A673 (cell line): ENCODE results near the gene ARID5B. TPM values are rescaled to one million over a fixed set of nuclear protein-coding genes. Genes with fewer than 3 reads are reported as not detected.
A peak's percentile ranks its signal among the peaks of the same experiment; 100 is the strongest.

Experiments
- BruUV-seq: library from RNA; stranded (reverse); fragments of 400-500 nt; replicated peaks from 2 replicates; lab custom pipeline; 2021; lab: Mats Ljungman, UMichigan
- CTCF ChIA-PET: fragments of 300-600 bp; sonication (Branson Sonifier 250); formaldehyde crosslinking; loops from one replicate; lab custom pipeline; 2022; ENCODE audit warnings: antibody characterized with exemption; lab: Charles Lee
- POLR2A ChIA-PET: fragments of 300-600 bp; sonication (Branson Sonifier 250); formaldehyde crosslinking; loops from one replicate; lab custom pipeline; 2022; ENCODE audit warnings: antibody characterized with exemption; ENCODE audit not compliant: low non-redundant PET; lab: Charles Lee
- DNase-seq: peaks from one replicate; pipeline ENCODE4 v3.0.0-alpha.2; 2015; ENCODE audit warnings: low spot score
- H3K27ac ChIP-seq: fragments of 200-600 bp; sonication (generic); 2 replicates; pipeline ENCODE4 v1.5.1; 2016; ENCODE audit warnings: mixed run types, low read depth, mild to moderate bottlenecking, mixed read lengths, antibody characterized with exemption, low read length; ENCODE audit not compliant: poor library complexity, severe bottlenecking
- H3K27me3 ChIP-seq: fragments of 200-600 bp; sonication (generic); replicated peaks from 2 replicates; pipeline ENCODE4 v1.6.1; 2017; ENCODE audit warnings: mixed run types, low read depth, mild to moderate bottlenecking, mixed read lengths, antibody characterized with exemption, low read length; ENCODE audit not compliant: insufficient read depth, poor library complexity
- H3K36me3 ChIP-seq: fragments of 200-600 bp; sonication (generic); 2 replicates; pipeline ENCODE4 v1.6.1; 2016; ENCODE audit warnings: mixed run types, mild to moderate bottlenecking, mixed read lengths, antibody characterized with exemption, low read length; ENCODE audit not compliant: insufficient read depth, poor library complexity, severe bottlenecking
- H3K4me1 ChIP-seq: fragments of 200-600 bp; sonication (generic); 2 replicates; pipeline ENCODE4 v1.6.1; 2017; ENCODE audit warnings: mixed run types, mild to moderate bottlenecking, mixed read lengths, antibody characterized with exemption, low read length; ENCODE audit not compliant: insufficient read depth, poor library complexity, severe bottlenecking
- H3K4me3 ChIP-seq: fragments of 200-600 bp; sonication (generic); 2 replicates; pipeline ENCODE4 v1.5.1; 2016; ENCODE audit warnings: low read depth, mixed run types, mild to moderate bottlenecking, mixed read lengths, low read length; ENCODE audit not compliant: poor library complexity, severe bottlenecking
- H3K9me3 ChIP-seq: fragments of 200-600 bp; sonication (generic); 2 replicates; pipeline ENCODE4 v1.6.1; 2016; ENCODE audit warnings: mixed run types, low read depth, mild to moderate bottlenecking, mixed read lengths, antibody characterized with exemption, low read length; ENCODE audit not compliant: poor library complexity, severe bottlenecking
- EZH2 ChIP-seq: fragments of 200-600 bp; sonication (generic); IDR thresholded peaks from 2 replicates; pipeline ENCODE4 v1.6.1; 2017; ENCODE audit warnings: borderline replicate concordance, low read depth, mild to moderate bottlenecking, mixed read lengths, antibody characterized with exemption, low read length; ENCODE audit not compliant: poor library complexity, severe bottlenecking
- intact Hi-C: fragments of 100-400 bp; cut with micrococcal nuclease; formaldehyde crosslinking; loops from one replicate; pipeline ENCODE4 v1.10.0; 2022; ENCODE audit not compliant: unreplicated experiment
- total RNA-seq: library from RNA; stranded (reverse); gene quantifications from 2 replicates; pipeline ENCODE4 v1.2.3, GENCODE V29; 2021
- TF ChIP-seq, protein P1 (sequence below): fragments of 300-800, 200-600 bp; sonication (generic); conservative IDR thresholded peaks from 2 replicates; pipeline ENCODE4 v1.5.1; 2017; ENCODE audit warnings: low read depth, mild to moderate bottlenecking, antibody characterized with exemption, low read length, moderate library complexity, mixed read lengths

Gene ARID5B
- total RNA-seq, 1 experiment from 2014 or later = 29.0 TPM

GRCh38 chr10:62068464-62068863 lies 167.0 kb downstream of the ARID5B start:
- ChIA-PET CTCF (no interaction called here), POLR2A (interaction anchor here (0.5 kb wide), 1 partner anchor 25 kb away, joined by 4 read pairs; no protein-coding TSS in a partner anchor)
- no peak overlapping the region for H3K27ac ChIP-seq
- no peak overlapping the region for H3K4me3 ChIP-seq
- DNase-seq = no peak
- H3K27me3 ChIP-seq = no peaks in the 10 kb centered on the region
- intact Hi-C loops = no loop called here
- H3K4me1 ChIP-seq = peaks cover 37% of the 10 kb centered on the region
- peaks cover 58% of the 10 kb centered on the region for H3K36me3 ChIP-seq
- no peaks in the 10 kb centered on the region for H3K9me3 ChIP-seq
- TF ChIP-seq, protein P1, sequence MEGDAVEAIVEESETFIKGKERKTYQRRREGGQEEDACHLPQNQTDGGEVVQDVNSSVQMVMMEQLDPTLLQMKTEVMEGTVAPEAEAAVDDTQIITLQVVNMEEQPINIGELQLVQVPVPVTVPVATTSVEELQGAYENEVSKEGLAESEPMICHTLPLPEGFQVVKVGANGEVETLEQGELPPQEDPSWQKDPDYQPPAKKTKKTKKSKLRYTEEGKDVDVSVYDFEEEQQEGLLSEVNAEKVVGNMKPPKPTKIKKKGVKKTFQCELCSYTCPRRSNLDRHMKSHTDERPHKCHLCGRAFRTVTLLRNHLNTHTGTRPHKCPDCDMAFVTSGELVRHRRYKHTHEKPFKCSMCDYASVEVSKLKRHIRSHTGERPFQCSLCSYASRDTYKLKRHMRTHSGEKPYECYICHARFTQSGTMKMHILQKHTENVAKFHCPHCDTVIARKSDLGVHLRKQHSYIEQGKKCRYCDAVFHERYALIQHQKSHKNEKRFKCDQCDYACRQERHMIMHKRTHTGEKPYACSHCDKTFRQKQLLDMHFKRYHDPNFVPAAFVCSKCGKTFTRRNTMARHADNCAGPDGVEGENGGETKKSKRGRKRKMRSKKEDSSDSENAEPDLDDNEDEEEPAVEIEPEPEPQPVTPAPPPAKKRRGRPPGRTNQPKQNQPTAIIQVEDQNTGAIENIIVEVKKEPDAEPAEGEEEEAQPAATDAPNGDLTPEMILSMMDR = no peak
- no peak for TF ChIP-seq EZH2
- no TSS peak for BruUV-seq

DNA sequence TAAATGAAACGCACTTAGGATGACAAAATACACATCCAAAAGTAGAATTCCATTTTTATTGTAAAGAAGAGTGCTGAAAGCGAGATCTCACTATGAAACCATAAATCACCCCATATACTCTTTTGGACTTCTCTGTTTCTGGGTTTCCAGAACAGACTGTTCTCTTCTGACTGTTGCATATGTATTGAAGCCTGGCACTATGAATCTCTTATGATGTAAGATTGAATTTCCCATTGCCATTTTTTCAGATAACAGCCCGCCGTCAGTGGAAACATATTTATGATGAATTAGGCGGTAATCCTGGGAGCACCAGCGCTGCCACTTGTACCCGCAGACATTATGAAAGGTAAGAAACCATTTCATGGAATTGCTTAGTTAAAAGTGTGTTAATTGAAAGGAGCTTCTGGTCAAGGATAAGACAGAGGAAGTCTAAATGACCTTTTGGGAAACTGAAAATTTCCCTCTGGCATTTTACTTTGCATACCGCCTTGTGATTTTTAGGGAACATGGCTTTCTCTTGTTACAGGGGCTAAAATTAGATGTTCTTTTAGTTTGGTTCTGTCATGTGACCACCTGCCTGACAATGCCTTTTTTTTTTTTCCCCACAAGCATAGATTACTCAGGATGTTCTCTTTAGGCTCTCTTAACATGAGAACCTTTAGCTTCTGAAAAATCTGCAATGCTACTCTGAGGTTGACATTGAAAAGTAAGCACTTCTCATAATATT lies 168.1 kb downstream of the ARID5B start:
- no peak for DNase-seq
- H3K4me3 ChIP-seq = no peak overlapping the region
- peaks cover 53% of the 10 kb centered on the region for H3K36me3 ChIP-seq
- no peaks in the 10 kb centered on the region for H3K9me3 ChIP-seq
- BruUV-seq = no TSS peak
- H3K27me3 ChIP-seq = no peaks in the 10 kb centered on the region
- POLR2A ChIA-PET = no interaction called here
- CTCF ChIA-PET = no interaction called here
- H3K4me1 ChIP-seq = peaks cover 41% of the 10 kb centered on the region
- intact Hi-C loops = no loop called here
- TF ChIP-seq EZH2 = no peak
- TF ChIP-seq, protein P1 = no peak
- H3K27ac ChIP-seq = peak overlapping the region; percentile 43

DNA sequence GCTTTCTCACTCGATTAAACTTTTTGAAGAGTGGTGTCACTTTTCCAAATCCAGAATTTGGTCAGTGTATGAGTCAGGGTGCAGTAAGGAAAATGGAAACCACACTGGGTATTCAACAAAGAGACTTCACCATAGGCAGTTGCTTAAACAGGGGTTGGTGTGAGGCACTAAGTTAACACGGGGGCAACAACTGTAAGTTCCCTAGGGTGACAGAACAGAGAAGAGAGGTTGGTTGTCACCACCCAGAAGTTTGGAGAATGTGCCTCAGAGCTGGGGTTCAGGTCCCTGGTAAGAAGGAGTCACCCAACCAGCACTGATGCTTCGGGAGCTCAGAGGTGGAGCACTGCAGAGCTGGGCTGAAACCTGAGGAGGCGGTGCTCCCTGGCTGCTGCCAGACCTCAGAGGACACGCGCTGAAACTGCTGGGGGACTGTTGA lies 170.4 kb downstream of the ARID5B start:
- BruUV-seq = no TSS peak
- peaks cover 54% of the 10 kb centered on the region for H3K4me1 ChIP-seq
- TF ChIP-seq EZH2 = no peak
- POLR2A ChIA-PET = no interaction called here
- peaks cover 45% of the 10 kb centered on the region for H3K36me3 ChIP-seq
- no peaks in the 10 kb centered on the region for H3K9me3 ChIP-seq
- no peak overlapping the region for H3K4me3 ChIP-seq
- no peak for DNase-seq
- no peak overlapping the region for H3K27ac ChIP-seq
- CTCF ChIA-PET = no interaction called here
- H3K27me3 ChIP-seq = no peaks in the 10 kb centered on the region
- intact Hi-C loops = no loop called here
